GM12878 (cell line): Measurements from ENCODE around the gene SPDYE3. TPM values are rescaled to one million over a fixed set of nuclear protein-coding genes. Genes with fewer than 3 reads are reported as not detected.

Experiments
- BACH1 ChIP-seq: fragments of 450-650 bp; IDR thresholded peaks from 2 replicates; pipeline ENCODE4 v1.6.1; 2017; ENCODE audit warnings: mild to moderate bottlenecking, borderline replicate concordance
- CHD4 ChIP-seq: fragments of 200-600 bp; sonication (generic); IDR thresholded peaks from 2 replicates; pipeline ENCODE4 v1.6.1; 2016; ENCODE audit warnings: mild to moderate bottlenecking
- CTCF ChIP-seq, 3 experiments: IDR thresholded peaks in 2 of 3; conservative IDR thresholded peaks in 1 of 3; 2 replicates each; pipeline ENCODE4 v1.5.1; 2011; ENCODE audit warnings: low read depth in 3 of 3, low read length in 3 of 3, mild to moderate bottlenecking in 3 of 3, control low read depth in 2 of 3, moderate library complexity in 2 of 3, inconsistent platforms in 1 of 3, mixed read lengths in 1 of 3; ENCODE audit not compliant: control insufficient read depth in 2 of 3, insufficient read depth in 1 of 3; ENCODE audit errors: extremely low read depth in 1 of 3
- DPF2 ChIP-seq: fragments of 450-650 bp; IDR thresholded peaks from 2 replicates; pipeline ENCODE4 v1.6.1; 2017; ENCODE audit warnings: mild to moderate bottlenecking
- HDAC2 ChIP-seq: fragments of 200-600 bp; sonication (generic); IDR thresholded peaks from 2 replicates; pipeline ENCODE4 v1.6.1; 2017
- IKZF1 ChIP-seq: fragments of 450-650 bp; conservative IDR thresholded peaks from 2 replicates; pipeline ENCODE4 v1.6.1; 2017; ENCODE audit warnings: antibody characterized with exemption, mild to moderate bottlenecking
- NBN ChIP-seq: fragments of 450-650 bp; IDR thresholded peaks from 2 replicates; pipeline ENCODE4 v1.6.1; 2016
- NKRF ChIP-seq: fragments of 450-650 bp; conservative IDR thresholded peaks from 2 replicates; pipeline ENCODE4 v1.6.1; 2017; ENCODE audit warnings: mild to moderate bottlenecking, moderate library complexity
- PBX3 ChIP-seq: IDR thresholded peaks from 2 replicates; pipeline ENCODE4 v1.6.1; 2011; ENCODE audit warnings: mild to moderate bottlenecking, low read depth, low read length, moderate library complexity; ENCODE audit not compliant: insufficient replicate concordance
- RUNX3 ChIP-seq: IDR thresholded peaks from 2 replicates; pipeline ENCODE4 v1.6.1; 2012; ENCODE audit warnings: low read length, inconsistent platforms
- SIN3A ChIP-seq: IDR thresholded peaks from 2 replicates; pipeline ENCODE4 v1.6.1; 2012; ENCODE audit warnings: low read depth, low read length, improper control_type of control experiment
- SIX5 ChIP-seq: IDR thresholded peaks from 2 replicates; pipeline ENCODE4 v1.6.1; 2011; ENCODE audit warnings: mild to moderate bottlenecking, low read depth, low read length, moderate library complexity; ENCODE audit not compliant: severe bottlenecking
- SMC3 ChIP-seq: IDR thresholded peaks from 2 replicates; pipeline ENCODE4 v1.6.1; 2011; ENCODE audit warnings: low read length, improper control_type of control experiment, borderline replicate concordance
- SREBF1 ChIP-seq: IDR thresholded peaks from 2 replicates; pipeline ENCODE4 v1.6.1; 2012; ENCODE audit warnings: mild to moderate bottlenecking, low read length
- SRF ChIP-seq, 2 experiments: IDR thresholded peaks; 2 replicates each; pipeline ENCODE4 v1.6.1; 2011; ENCODE audit warnings: low read depth in 2 of 2, low read length in 2 of 2, mild to moderate bottlenecking in 1 of 2, moderate library complexity in 1 of 2
- TBL1XR1 ChIP-seq: IDR thresholded peaks from 2 replicates; pipeline ENCODE4 v1.6.1; 2012; ENCODE audit warnings: low read depth, low read length, improper control_type of control experiment
- TCF3 ChIP-seq: IDR thresholded peaks from 2 replicates; pipeline ENCODE4 v1.6.1; 2012; ENCODE audit warnings: low read depth, mild to moderate bottlenecking, low read length, borderline replicate concordance; ENCODE audit not compliant: insufficient read depth
- ZBTB40 ChIP-seq: fragments of 450-650 bp; IDR thresholded peaks from 2 replicates; pipeline ENCODE4 v1.6.1; 2016; ENCODE audit warnings: mild to moderate bottlenecking, moderate library complexity, borderline replicate concordance
- polyA plus RNA-seq, 11 experiments: library from polyadenylated mRNA; depleted of rRNA in 4 of 11; unstranded in 6 of 11; stranded (reverse) in 5 of 11; fragments of >200 nt; fragmentation: Nextera tagmentation in 4 of 11; fragmentation: Illumina TruSeq in 1 of 11; extraction: Ambion mirVana in 4 of 11; extraction: Trizol in 1 of 11; gene quantifications; 1 replicate in 1 of 11; 2 replicates in 10 of 11; pipeline versions ENCODE4 v1.2.1 to v1.2.3, GENCODE V29; 2011 to 2016; ENCODE audit warnings: inconsistent platforms in 2 of 11, missing spikeins in 2 of 11, low read depth in 1 of 11
- total RNA-seq, 4 experiments: library from RNA; depleted of rRNA in 3 of 4; stranded (reverse); fragments of >200 nt in 3 of 4; fragmentation: Illumina TruSeq in 1 of 4; extraction: Trizol in 1 of 4; gene quantifications; 2 replicates each; pipeline versions ENCODE4 v1.2.1 to v1.2.3, GENCODE V29; 2013 to 2021
- TF ChIP-seq, protein P1 (sequence below): IDR thresholded peaks from 2 replicates; pipeline ENCODE4 v1.6.1; 2011; ENCODE audit warnings: borderline replicate concordance, low read depth, mild to moderate bottlenecking, moderate library complexity, mixed read lengths, low read length; ENCODE audit not compliant: insufficient read depth; ENCODE audit errors: extremely low read length

Gene SPDYE3
- total and polyA plus RNA-seq, 10 of the 15 experiments (the other 5 are each of a cell fraction or from before 2014, with no cell fraction given): 0.03 to 9.4 (median 1.4) TPM; not detected in 4

GRCh38 chr7:100271716-100272537 lies 35.6 kb upstream of the SPDYE3 start (continued):
- TF ChIP-seq NKRF (peak; percentile 94), TCF3 (0 out of 2 replicates have a peak, but pooled peaks have one; percentile 7), DPF2 (peak; percentile 61; the same call in 1 of the 2 replicates), TBL1XR1 (no peak), PBX3 (peak; percentile 82), SIX5 (peak; percentile 68), CTCF (IDR thresholded peaks at IDR 0.05 in 2 of 3, conservative IDR thresholded peaks at IDR 0.05 in 1 of 3; ENCODE audit: control insufficient read depth in 2 of 3, extremely low read depth in 1 of 3, insufficient read depth in 1 of 3, low read depth in 3 of 3, low read length in 3 of 3) (peak; percentile 18 to 48 (median 45); a peak in 4 of 6 replicates), BACH1 (peak; percentile 56), NBN (no peak), SREBF1 (no peak), SIN3A (peak; percentile 46; the same call in 1 of the 2 replicates), HDAC2 (no peak), RUNX3 (no peak), SMC3 (peak; percentile 13; the same call in 1 of the 2 replicates), IKZF1 (peak; percentile 90), SRF (IDR thresholded peaks at IDR 0.05; ENCODE audit: low read depth in 2 of 2, low read length in 2 of 2) (no peak), ZBTB40 (no peak), CHD4 (no peak)
- TF ChIP-seq, protein P1, sequence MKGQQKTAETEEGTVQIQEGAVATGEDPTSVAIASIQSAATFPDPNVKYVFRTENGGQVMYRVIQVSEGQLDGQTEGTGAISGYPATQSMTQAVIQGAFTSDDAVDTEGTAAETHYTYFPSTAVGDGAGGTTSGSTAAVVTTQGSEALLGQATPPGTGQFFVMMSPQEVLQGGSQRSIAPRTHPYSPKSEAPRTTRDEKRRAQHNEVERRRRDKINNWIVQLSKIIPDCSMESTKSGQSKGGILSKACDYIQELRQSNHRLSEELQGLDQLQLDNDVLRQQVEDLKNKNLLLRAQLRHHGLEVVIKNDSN: no peak
